Astrocyte (in vitro differentiated cells and primary cell): Measurements from ENCODE around the gene LMNA. TPM values are rescaled to one million over a fixed set of nuclear protein-coding genes. Genes with fewer than 3 reads are reported as not detected.
"Not testable (repeated sequence)": the region's sequence is repeated elsewhere in the genome, so short reads cannot be mapped to it uniquely, and the experiment has no call there.

ENCODE experiments used
- DNase-seq: peaks from one replicate; pipeline ENCODE4 v3.0.0-alpha.2; 2010; ENCODE audit warnings: low read depth
- FAIRE-seq: peaks from 2 replicates; lab custom pipeline; 2011; peaks lifted over from hg19 to GRCh38; lab: Jason Lieb, UNC
- H2AFZ ChIP-seq: 2 replicates; pipeline ENCODE4 v1.6.0; 2012; ENCODE audit warnings: low read depth, low read length, inconsistent platforms
- H3K27ac ChIP-seq: 2 replicates; pipeline ENCODE4 v1.5.1; 2011; ENCODE audit warnings: low read depth, low read length, inconsistent platforms
- H3K27me3 ChIP-seq: 2 replicates; pipeline ENCODE4 v1.6.0; 2011; ENCODE audit warnings: low read length, inconsistent platforms; ENCODE audit not compliant: insufficient read depth
- H3K36me3 ChIP-seq: 2 replicates; pipeline ENCODE4 v1.5.1; 2011; ENCODE audit warnings: low read length, inconsistent platforms; ENCODE audit not compliant: insufficient read depth
- H3K4me1 ChIP-seq: 2 replicates; pipeline ENCODE4 v1.5.1; 2011; ENCODE audit warnings: low read length, inconsistent platforms; ENCODE audit not compliant: insufficient read depth
- H3K4me2 ChIP-seq: 2 replicates; pipeline ENCODE4 v1.6.0; 2012; ENCODE audit warnings: low read length, inconsistent platforms
- H3K4me3 ChIP-seq: 2 replicates; pipeline ENCODE4 v1.5.1; 2011; ENCODE audit warnings: low read depth, mild to moderate bottlenecking, low read length, inconsistent platforms; ENCODE audit not compliant: insufficient read depth
- H3K79me2 ChIP-seq: 2 replicates; pipeline ENCODE4 v1.6.0; 2012; ENCODE audit warnings: mild to moderate bottlenecking, low read length, inconsistent platforms; ENCODE audit not compliant: insufficient read depth
- H3K9ac ChIP-seq: 2 replicates; pipeline ENCODE4 v1.6.0; 2012; ENCODE audit warnings: mild to moderate bottlenecking, low read length, inconsistent platforms
- H3K9me3 ChIP-seq: 2 replicates; pipeline ENCODE4 v1.5.1; 2012; ENCODE audit warnings: low read depth, mild to moderate bottlenecking, low read length, inconsistent platforms; ENCODE audit not compliant: insufficient read depth
- H4K20me1 ChIP-seq: 2 replicates; pipeline ENCODE4 v1.6.0; 2012; ENCODE audit warnings: low read length, inconsistent platforms; ENCODE audit not compliant: insufficient read depth
- H3K27ac Mint-ChIP-seq: one replicate; pipeline ENCODE4 v1.8.0; 2021; ENCODE audit warnings: mild to moderate bottlenecking, mixed read lengths; ENCODE audit not compliant: unreplicated experiment
- H3K27me3 Mint-ChIP-seq: one replicate; pipeline ENCODE4 v1.8.0; 2021; ENCODE audit warnings: low read depth, mixed read lengths; ENCODE audit not compliant: unreplicated experiment
- H3K36me3 Mint-ChIP-seq: one replicate; pipeline ENCODE4 v1.8.0; 2021; ENCODE audit warnings: low read depth, mixed read lengths; ENCODE audit not compliant: unreplicated experiment
- H3K4me1 Mint-ChIP-seq: one replicate; pipeline ENCODE4 v1.8.0; 2021; ENCODE audit warnings: low read depth, mixed read lengths; ENCODE audit not compliant: unreplicated experiment
- H3K4me3 Mint-ChIP-seq: one replicate; pipeline ENCODE4 v1.8.0; 2021; ENCODE audit warnings: mild to moderate bottlenecking, moderate library complexity, mixed read lengths; ENCODE audit not compliant: unreplicated experiment
- H3K9me3 Mint-ChIP-seq: one replicate; pipeline ENCODE4 v1.8.0; 2021; ENCODE audit warnings: mild to moderate bottlenecking, mixed read lengths; ENCODE audit not compliant: unreplicated experiment
- EZH2 ChIP-seq: IDR thresholded peaks from 2 replicates; pipeline ENCODE4 v1.6.1; 2012; ENCODE audit warnings: mild to moderate bottlenecking, low read length, inconsistent platforms; ENCODE audit not compliant: insufficient read depth
- total RNA-seq: library from RNA; stranded (reverse); gene quantifications from 2 replicates; pipeline ENCODE4 v1.2.1, GENCODE V29; 2021
- TF ChIP-seq, protein P1 (sequence below): IDR thresholded peaks from 2 replicates; pipeline ENCODE4 v1.5.1; 2011; ENCODE audit warnings: low read depth, mild to moderate bottlenecking, inconsistent platforms, low read length, moderate library complexity; ENCODE audit not compliant: insufficient read depth

LMNA gene
- total RNA-seq, 1 donor from 2014 or later = 464 TPM

DNA sequence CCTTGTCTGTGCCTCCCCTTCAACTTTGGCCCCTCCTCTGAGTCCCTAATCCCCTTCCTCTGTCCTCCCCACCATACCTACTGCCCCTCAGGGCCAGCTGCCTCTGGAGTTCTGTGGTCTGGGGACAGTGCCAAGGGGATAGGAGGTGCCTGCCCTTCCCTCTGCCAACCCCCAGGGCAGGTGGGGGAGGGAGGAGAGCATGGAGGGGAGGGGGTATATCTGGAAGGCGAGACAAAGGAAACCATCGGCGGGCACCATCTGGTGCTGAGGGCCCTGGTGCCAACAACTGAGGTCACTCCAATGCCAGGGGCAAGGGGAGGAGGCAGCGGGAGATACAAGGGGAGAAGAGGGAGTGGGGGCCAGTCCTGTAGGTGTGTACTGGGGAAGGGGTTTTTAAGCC is 44.0 kb upstream of the LMNA start:
- Histone ChIP-seq H3K9ac (no peak overlapping the region), H3K4me2 (no peak overlapping the region), H4K20me1 (peaks cover 44% of the 10 kb centered on the region), H3K4me3 (no peak overlapping the region), H3K27ac (no peak overlapping the region), H3K4me1 (no peaks in the 10 kb centered on the region), H2AFZ (no peak overlapping the region), H3K79me2 (peaks cover 10% of the 10 kb centered on the region), H3K36me3 (peaks cover 4% of the 10 kb centered on the region), H3K27me3 (no peaks in the 10 kb centered on the region), H3K9me3 (no peaks in the 10 kb centered on the region)
- FAIRE-seq (no peak), DNase-seq (no peak)
- Mint-ChIP-seq H3K27me3 (no peaks in the 10 kb centered on the region), H3K9me3 (peaks cover under 1% of the 10 kb centered on the region), H3K4me3 (no peak overlapping the region), H3K27ac (no peak overlapping the region), H3K36me3 (peaks cover 10% of the 10 kb centered on the region), H3K4me1 (peaks cover 24% of the 10 kb centered on the region)
- TF ChIP-seq, protein P1, sequence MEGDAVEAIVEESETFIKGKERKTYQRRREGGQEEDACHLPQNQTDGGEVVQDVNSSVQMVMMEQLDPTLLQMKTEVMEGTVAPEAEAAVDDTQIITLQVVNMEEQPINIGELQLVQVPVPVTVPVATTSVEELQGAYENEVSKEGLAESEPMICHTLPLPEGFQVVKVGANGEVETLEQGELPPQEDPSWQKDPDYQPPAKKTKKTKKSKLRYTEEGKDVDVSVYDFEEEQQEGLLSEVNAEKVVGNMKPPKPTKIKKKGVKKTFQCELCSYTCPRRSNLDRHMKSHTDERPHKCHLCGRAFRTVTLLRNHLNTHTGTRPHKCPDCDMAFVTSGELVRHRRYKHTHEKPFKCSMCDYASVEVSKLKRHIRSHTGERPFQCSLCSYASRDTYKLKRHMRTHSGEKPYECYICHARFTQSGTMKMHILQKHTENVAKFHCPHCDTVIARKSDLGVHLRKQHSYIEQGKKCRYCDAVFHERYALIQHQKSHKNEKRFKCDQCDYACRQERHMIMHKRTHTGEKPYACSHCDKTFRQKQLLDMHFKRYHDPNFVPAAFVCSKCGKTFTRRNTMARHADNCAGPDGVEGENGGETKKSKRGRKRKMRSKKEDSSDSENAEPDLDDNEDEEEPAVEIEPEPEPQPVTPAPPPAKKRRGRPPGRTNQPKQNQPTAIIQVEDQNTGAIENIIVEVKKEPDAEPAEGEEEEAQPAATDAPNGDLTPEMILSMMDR = no peak
- no peak for TF ChIP-seq EZH2

DNA sequence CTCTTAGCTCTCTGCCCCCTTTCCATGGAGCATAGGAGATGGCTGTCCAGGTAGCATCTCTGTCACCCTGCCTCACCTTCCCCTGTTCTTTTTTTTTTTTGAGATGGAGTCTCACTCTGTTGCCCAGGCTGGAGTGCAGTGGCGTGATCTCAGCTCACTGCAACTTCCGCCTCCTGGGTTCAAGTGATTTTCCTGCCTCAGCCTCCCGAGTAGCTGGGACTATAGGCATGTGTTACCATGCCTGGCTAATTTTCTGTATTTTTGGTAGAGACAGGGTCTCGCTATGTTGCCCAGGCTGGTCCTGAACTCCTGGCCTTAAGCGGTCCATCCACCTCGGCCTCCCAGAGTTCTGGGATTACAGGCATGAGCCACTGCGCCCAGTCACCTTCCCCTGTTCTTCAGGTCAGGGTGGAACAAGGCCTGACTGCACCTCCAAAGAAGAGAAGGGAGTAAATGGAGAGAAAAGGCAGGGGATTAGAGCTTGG is 43.1 kb upstream of the LMNA start:
- not testable (repeated sequence) for FAIRE-seq, H3K27ac Mint-ChIP-seq, H2AFZ ChIP-seq, DNase-seq, H3K4me3 ChIP-seq, H3K27ac ChIP-seq, H3K4me3 Mint-ChIP-seq, H3K27me3 ChIP-seq, H3K9me3 ChIP-seq, H3K4me1 ChIP-seq, H3K36me3 ChIP-seq, H3K9me3 Mint-ChIP-seq, H3K4me2 ChIP-seq, H3K9ac ChIP-seq, H3K27me3 Mint-ChIP-seq
- Mint-ChIP-seq H3K4me1 (peaks cover 31% of the 10 kb centered on the region), H3K36me3 (peaks cover 11% of the 10 kb centered on the region)
- peaks cover 52% of the 10 kb centered on the region for H4K20me1 ChIP-seq
- H3K79me2 ChIP-seq = peaks cover 19% of the 10 kb centered on the region

DNA sequence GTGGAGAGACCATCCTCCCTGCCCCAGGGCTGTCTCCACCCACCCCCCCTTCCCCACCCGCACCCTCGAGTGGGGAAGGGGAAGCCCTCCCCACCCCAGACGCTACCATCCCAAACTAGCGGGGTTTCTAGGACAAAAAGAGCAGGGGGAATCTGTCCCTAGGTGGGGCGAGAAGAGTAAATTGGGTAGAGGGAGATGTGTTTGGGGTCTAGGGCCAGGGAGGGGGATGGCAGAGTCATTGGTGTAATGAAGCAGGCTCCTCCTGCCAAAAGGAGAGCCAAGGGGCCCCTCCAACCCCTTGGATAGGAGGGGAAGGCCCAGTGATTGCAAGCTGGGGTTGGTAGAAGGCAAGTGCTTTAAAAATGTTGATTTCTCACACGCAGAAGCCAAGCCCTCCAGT is 42.3 kb upstream of the LMNA start:
- H2AFZ ChIP-seq = no peak overlapping the region
- H4K20me1 ChIP-seq = peaks cover 61% of the 10 kb centered on the region
- TF ChIP-seq, protein P1 = no peak
- TF ChIP-seq EZH2 = no peak
- H3K27ac Mint-ChIP-seq = no peak overlapping the region
- no peak overlapping the region for H3K4me3 Mint-ChIP-seq
- DNase-seq = no peak
- H3K4me2 ChIP-seq = no peak overlapping the region
- no peak overlapping the region for H3K4me3 ChIP-seq
- no peak for FAIRE-seq
- H3K36me3 Mint-ChIP-seq = peaks cover 14% of the 10 kb centered on the region
- no peak overlapping the region for H3K9ac ChIP-seq
- H3K4me1 Mint-ChIP-seq = peaks cover 32% of the 10 kb centered on the region
- H3K9me3 ChIP-seq = no peaks in the 10 kb centered on the region
- H3K79me2 ChIP-seq = peaks cover 27% of the 10 kb centered on the region
- no peaks in the 10 kb centered on the region for H3K27me3 Mint-ChIP-seq
- H3K4me1 ChIP-seq = peaks cover 9% of the 10 kb centered on the region
- H3K27me3 ChIP-seq = no peaks in the 10 kb centered on the region
- no peaks in the 10 kb centered on the region for H3K9me3 Mint-ChIP-seq
- H3K27ac ChIP-seq = no peak overlapping the region
- H3K36me3 ChIP-seq = peaks cover 4% of the 10 kb centered on the region
